DOHH2 (cell line): ENCODE measurements around the gene MTHFD1.
"Not testable (repeated sequence)": the region's sequence is repeated elsewhere in the genome, so short reads cannot be mapped to it uniquely, and the experiment has no call there.

Experiments
- H3F3A ChIP-seq: fragments of 200-600 bp; sonication (generic), shearing (Covaris generic); 2 replicates; pipeline ENCODE4 v1.6.0; 2016; ENCODE audit warnings: antibody characterized with exemption, mild to moderate bottlenecking; ENCODE audit not compliant: control insufficient read depth, insufficient read depth
- H3K27ac ChIP-seq: fragments of 200-600 bp; sonication (generic); 2 replicates; pipeline ENCODE4 v1.5.1; 2014; ENCODE audit warnings: low read depth, mild to moderate bottlenecking, low read length, moderate library complexity
- H3K27me3 ChIP-seq: fragments of 200-600 bp; sonication (generic); 2 replicates; pipeline ENCODE4 v1.6.1; 2014; ENCODE audit warnings: mild to moderate bottlenecking, low read length, mixed read lengths; ENCODE audit not compliant: control insufficient read depth
- H3K36me3 ChIP-seq: fragments of 200-600 bp; sonication (generic); 2 replicates; pipeline ENCODE4 v1.6.1; 2014; ENCODE audit warnings: mild to moderate bottlenecking, low read length, moderate library complexity, mixed read lengths; ENCODE audit not compliant: control insufficient read depth
- H3K4me1 ChIP-seq: fragments of 200-600 bp; sonication (generic); 2 replicates; pipeline ENCODE4 v1.6.1; 2014; ENCODE audit warnings: mild to moderate bottlenecking, low read length, mixed read lengths; ENCODE audit not compliant: control insufficient read depth
- H3K4me2 ChIP-seq: fragments of 200-600 bp; sonication (generic); 2 replicates; pipeline ENCODE4 v1.6.0; 2014; ENCODE audit warnings: mild to moderate bottlenecking, low read length, moderate library complexity
- H3K4me3 ChIP-seq: fragments of 200-600 bp; sonication (generic); 2 replicates; pipeline ENCODE4 v1.5.1; 2014; ENCODE audit warnings: mild to moderate bottlenecking, low read length, mixed read lengths
- H3K79me2 ChIP-seq: fragments of 200-600 bp; sonication (generic); 2 replicates; pipeline ENCODE4 v1.6.1; 2014; ENCODE audit warnings: mild to moderate bottlenecking, low read length, mixed read lengths; ENCODE audit not compliant: control insufficient read depth
- H3K9me2 ChIP-seq: fragments of 200-600 bp; sonication (generic); replicated peaks from 2 replicates; pipeline ENCODE4 v1.6.1; 2014; ENCODE audit warnings: mild to moderate bottlenecking, low read length, mixed read lengths; ENCODE audit not compliant: control insufficient read depth
- H3K9me3 ChIP-seq: fragments of 200-600 bp; sonication (generic); 2 replicates; pipeline ENCODE4 v1.6.1; 2014; ENCODE audit warnings: antibody characterized with exemption, low read length, mixed read lengths; ENCODE audit not compliant: control insufficient read depth, insufficient read depth
- H4K20me1 ChIP-seq: fragments of 200-600 bp; sonication (generic); 2 replicates; pipeline ENCODE4 v1.6.0; 2014; ENCODE audit warnings: low read depth, mild to moderate bottlenecking, antibody characterized with exemption, low read length, moderate library complexity; ENCODE audit not compliant: control insufficient read depth, insufficient read depth
- CTCF ChIP-seq: fragments of 200-600 bp; sonication (generic); IDR thresholded peaks from one replicate; pipeline ENCODE4 v1.5.1; 2014; ENCODE audit warnings: antibody characterized with exemption, mild to moderate bottlenecking, low read depth, low read length; ENCODE audit not compliant: poor library complexity, severe bottlenecking
- EZH2phosphoT487 ChIP-seq: fragments of 200-600 bp; sonication (generic); IDR thresholded peaks from 2 replicates; pipeline ENCODE4 v1.6.1; 2017; ENCODE audit warnings: borderline replicate concordance, mild to moderate bottlenecking, antibody characterized with exemption, low read length, moderate library complexity, mixed read lengths

The MTHFD1 gene

GRCh38 chr14:64388533-64389285 is 556 bp downstream of the MTHFD1 start:
- H3K4me3 ChIP-seq: peak overlapping the region; percentile 93
- H3K27me3 ChIP-seq: no peaks in the 10 kb centered on the region
- H3K4me2 ChIP-seq: peak overlapping the region; percentile 85
- peaks cover 54% of the 10 kb centered on the region for H3K4me1 ChIP-seq
- H3F3A ChIP-seq: peaks cover 2% of the 10 kb centered on the region; the same call in 1 of the 2 replicates
- H3K36me3 ChIP-seq: peaks cover 56% of the 10 kb centered on the region
- no peak for TF ChIP-seq EZH2phosphoT487
- no peak for TF ChIP-seq CTCF
- peak overlapping the region; percentile 81 for H3K27ac ChIP-seq
- peaks cover 11% of the 10 kb centered on the region for H4K20me1 ChIP-seq
- H3K79me2 ChIP-seq: peaks cover 81% of the 10 kb centered on the region
- no peaks in the 10 kb centered on the region for H3K9me3 ChIP-seq
- H3K9me2 ChIP-seq: no peaks in the 10 kb centered on the region

GRCh38 chr14:64391113-64391725 is 3.1 kb downstream of the MTHFD1 start:
- H4K20me1 ChIP-seq: peaks cover 24% of the 10 kb centered on the region
- H3K4me2 ChIP-seq: peak overlapping the region; percentile 33
- no peaks in the 10 kb centered on the region for H3K9me2 ChIP-seq
- TF ChIP-seq EZH2phosphoT487 (no peak), CTCF (no peak)
- peaks cover 78% of the 10 kb centered on the region for H3K36me3 ChIP-seq
- H3K4me1 ChIP-seq: peaks cover 62% of the 10 kb centered on the region
- no peaks in the 10 kb centered on the region for H3K27me3 ChIP-seq
- H3F3A ChIP-seq: peaks cover under 1% of the 10 kb centered on the region; the same call in 1 of the 2 replicates
- no peak overlapping the region for H3K27ac ChIP-seq
- H3K79me2 ChIP-seq: peaks cover 95% of the 10 kb centered on the region
- H3K9me3 ChIP-seq: no peaks in the 10 kb centered on the region
- H3K4me3 ChIP-seq: no peak overlapping the region

- Histone ChIP-seq H3K79me2 (peaks cover 94% of the 10 kb centered on the region), H3K27ac (no peak overlapping the region), H3K36me3 (peaks cover 78% of the 10 kb centered on the region), H3F3A (no peaks in the 10 kb centered on the region), H4K20me1 (peaks cover 24% of the 10 kb centered on the region), H3K27me3 (no peaks in the 10 kb centered on the region), H3K4me2 (peak overlapping the region; percentile 33), H3K4me1 (peaks cover 56% of the 10 kb centered on the region), H3K4me3 (peak overlapping the region; percentile 3; the same call in 1 of the 2 replicates), H3K9me3 (no peaks in the 10 kb centered on the region), H3K9me2 (no peaks in the 10 kb centered on the region)
- TF ChIP-seq CTCF: no peak
These were observed 3.8 kb downstream of the MTHFD1 start for GRCh38 chr14:64391986-64392385.

- Histone ChIP-seq H3K4me2 (peak overlapping the region; percentile 18; the same call in 1 of the 2 replicates), H3K4me1 (peaks cover 56% of the 10 kb centered on the region), H3K79me2 (peaks cover 98% of the 10 kb centered on the region), H4K20me1 (peaks cover 24% of the 10 kb centered on the region), H3K36me3 (peaks cover 73% of the 10 kb centered on the region)
- not testable (repeated sequence) for H3K27me3 ChIP-seq, H3K4me3 ChIP-seq, H3K9me3 ChIP-seq, H3K9me2 ChIP-seq, H3F3A ChIP-seq, H3K27ac ChIP-seq
These were observed 5.1 kb downstream of the MTHFD1 start for GRCh38 chr14:64393189-64393726.
